HEK293T (cell line): ENCODE results near the gene DERL3.

Experiments used
- ARNT ChIP-seq: fragments of 450-650 bp; IDR thresholded peaks from 2 replicates; pipeline ENCODE4 v1.6.1; 2017; ENCODE audit warnings: mild to moderate bottlenecking
- BHLHE40 ChIP-seq: fragments of 450-650 bp; IDR thresholded peaks from 2 replicates; pipeline ENCODE4 v1.6.1; 2016; ENCODE audit warnings: mild to moderate bottlenecking, moderate library complexity, borderline replicate concordance
- CTBP1 ChIP-seq: fragments of 450-650 bp; IDR thresholded peaks from 2 replicates; pipeline ENCODE4 v1.6.1; 2016; ENCODE audit warnings: borderline replicate concordance
- FOXA1 ChIP-seq: fragments of 450-650 bp; IDR thresholded peaks from 2 replicates; pipeline ENCODE4 v1.6.1; 2016; ENCODE audit warnings: mild to moderate bottlenecking
- FOXK2 ChIP-seq: fragments of 450-650 bp; IDR thresholded peaks from 2 replicates; pipeline ENCODE4 v1.6.1; 2016; ENCODE audit warnings: mild to moderate bottlenecking
- FOXM1 ChIP-seq: fragments of 450-650 bp; IDR thresholded peaks from 2 replicates; pipeline ENCODE4 v1.6.1; 2017; ENCODE audit warnings: mild to moderate bottlenecking, borderline replicate concordance
- L3MBTL2 ChIP-seq: fragments of 450-650 bp; conservative IDR thresholded peaks from 2 replicates; pipeline ENCODE4 v1.6.1; 2016; ENCODE audit warnings: mild to moderate bottlenecking
- SP1 ChIP-seq: fragments of 450-650 bp; IDR thresholded peaks from 2 replicates; pipeline ENCODE4 v1.6.1; 2017
- SUZ12 ChIP-seq: fragments of 450-650 bp; IDR thresholded peaks from 2 replicates; pipeline ENCODE4 v1.6.1; 2016; ENCODE audit warnings: mild to moderate bottlenecking

DNA sequence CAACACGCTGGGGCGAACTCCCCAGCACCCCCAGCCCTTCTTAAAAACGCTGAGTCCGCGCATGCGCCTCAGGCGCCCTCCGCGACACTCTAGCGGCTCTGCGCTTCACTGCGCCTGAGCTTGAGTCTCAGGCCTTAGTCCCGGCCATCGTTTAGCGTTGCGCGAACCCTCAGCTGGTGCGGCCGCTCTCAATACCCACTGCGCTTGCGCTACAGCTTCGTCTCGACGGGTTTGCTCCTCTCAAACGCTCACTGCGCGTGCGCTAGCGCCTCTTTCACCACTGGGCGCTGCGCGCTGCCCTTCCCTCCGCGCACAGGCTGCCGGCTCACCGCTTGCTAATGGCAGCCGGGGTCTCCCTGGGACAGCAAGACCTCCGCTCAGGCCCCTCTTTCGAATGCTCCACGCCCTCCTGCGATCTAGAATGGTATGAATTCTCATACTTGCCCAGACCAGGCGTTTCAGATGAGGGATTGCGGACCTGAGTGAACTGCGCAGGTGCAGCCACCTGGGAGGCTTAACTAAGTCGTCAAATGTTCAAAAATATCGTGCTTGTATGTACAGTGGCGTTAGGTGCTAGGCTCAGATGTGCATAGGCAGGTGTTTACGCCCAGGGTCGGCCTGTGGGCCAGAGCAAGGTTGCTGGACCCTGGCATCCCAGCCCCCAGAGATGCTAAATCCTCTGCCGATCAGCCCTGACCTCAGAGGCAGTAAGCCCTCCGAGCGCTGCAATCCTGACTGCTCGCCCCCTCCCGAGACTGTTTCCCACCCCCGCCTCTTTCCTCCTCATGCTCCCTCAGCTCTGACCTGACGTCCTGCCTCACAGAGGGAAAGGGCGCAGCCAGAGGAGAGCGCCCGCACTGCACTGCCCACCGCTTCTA lies 19.0 kb upstream of the DERL3 start, which contains the start of gene SLC2A11:
- no peak for TF ChIP-seq BHLHE40
- TF ChIP-seq ARNT = no peak
- peak; percentile 52; the same call in 1 of the 2 replicates for TF ChIP-seq L3MBTL2
- TF ChIP-seq FOXK2 = no peak
- no peak for TF ChIP-seq SUZ12
- no peak for TF ChIP-seq FOXM1
- no peak for TF ChIP-seq CTBP1
- no peak for TF ChIP-seq FOXA1
- no peak for TF ChIP-seq SP1
